Gastroesophageal sphincter (tissue), 3 donors: ENCODE data around the gene SERTAD1.
"Not testable (repeated sequence)": the region's sequence is repeated elsewhere in the genome, so short reads cannot be mapped to it uniquely, and the experiment has no call there.

Experiments
- CTCF ChIP-seq, 4 experiments: fragments of 200-600 bp in 2 of 4; fragments of 450-650 bp in 2 of 4; sonication (generic) in 1 of 4; IDR thresholded peaks; one replicate each; pipeline ENCODE4 v1.5.1; 2017 to 2019; ENCODE audit warnings: antibody characterized with exemption in 4 of 4, mild to moderate bottlenecking in 2 of 4, moderate library complexity in 2 of 4
- EP300 ChIP-seq: sonication (generic); formaldehyde crosslinking; IDR thresholded peaks from one replicate; pipeline ENCODE4 v1.6.1; 2017; ENCODE audit warnings: antibody characterized with exemption, mild to moderate bottlenecking
- POLR2A ChIP-seq, 2 donors: fragments of 450-650 bp; IDR thresholded peaks; one replicate each; pipeline ENCODE4 v1.6.1; 2017; ENCODE audit warnings: antibody characterized with exemption in 2 of 2, mild to moderate bottlenecking in 2 of 2, moderate library complexity in 1 of 2
- POLR2AphosphoS5 ChIP-seq: sonication (generic); formaldehyde crosslinking; IDR thresholded peaks from one replicate; pipeline ENCODE4 v1.6.1; 2017; ENCODE audit warnings: antibody characterized with exemption

GRCh38 chr19:40428197-40428596 lies 2.4 kb upstream of the SERTAD1 start:
- TF ChIP-seq CTCF (IDR thresholded peaks at IDR 0.05); POLR2A (IDR thresholded peaks at IDR 0.05); POLR2AphosphoS5; EP300: not testable (repeated sequence)
